Panc1 (cell line): Measurements from ENCODE around the gene NR1H2. TPM values are rescaled to one million over a fixed set of nuclear protein-coding genes. Genes with fewer than 3 reads are reported as not detected.
A peak's percentile ranks its signal among the peaks of the same experiment; 100 is the strongest.

Experiments used
- ATAC-seq: fragments of 200-7000 bp; cut with Tn5 transposase; 2 replicates; pipeline ENCODE4 v1.9.1; 2020; ENCODE audit warnings: mild to moderate bottlenecking, moderate library complexity
- BruUV-seq: library from RNA; stranded (reverse); fragments of 400-500 nt; replicated peaks from 2 replicates; lab custom pipeline; 2021; lab: Mats Ljungman, UMichigan
- CTCF ChIA-PET: fragments of 300-600 bp; sonication (Branson Sonifier 250); formaldehyde crosslinking; loops from one replicate; lab custom pipeline; 2022; ENCODE audit warnings: antibody characterized with exemption; lab: Charles Lee
- POLR2A ChIA-PET: fragments of 300-600 bp; sonication (Branson Sonifier 250); formaldehyde crosslinking; loops from one replicate; lab custom pipeline; 2022; ENCODE audit warnings: antibody characterized with exemption; lab: Charles Lee
- DNase-seq: peaks from one replicate; pipeline ENCODE4 v3.0.0-alpha.2; 2010; ENCODE audit warnings: low read depth, low spot score
- H3K27ac ChIP-seq: 2 replicates; pipeline ENCODE4 v1.5.1; 2011; ENCODE audit warnings: mild to moderate bottlenecking, low read length, inconsistent platforms
- H3K27me3 ChIP-seq: fragments of 200-500 bp; sonication (Bioruptor generic); 2 replicates; pipeline ENCODE4 v1.6.0; 2014; ENCODE audit warnings: low read length, inconsistent platforms; ENCODE audit not compliant: control insufficient read depth, insufficient read depth
- H3K36me3 ChIP-seq: fragments of 200-500 bp; sonication (Bioruptor generic); 2 replicates; pipeline ENCODE4 v1.5.1; 2014; ENCODE audit warnings: inconsistent platforms, mild to moderate bottlenecking, low read length, moderate library complexity; ENCODE audit not compliant: control insufficient read depth, insufficient read depth
- H3K4me1 ChIP-seq: 2 replicates; pipeline ENCODE4 v1.5.1; 2011; ENCODE audit warnings: inconsistent platforms, mild to moderate bottlenecking, low read length, moderate library complexity; ENCODE audit not compliant: control insufficient read depth, insufficient read depth
- H3K4me3 ChIP-seq, 2 experiments: 2 replicates each; pipeline ENCODE4 v1.5.1; 2011 to 2012; ENCODE audit warnings: low read depth in 2 of 2, low read length in 2 of 2, mild to moderate bottlenecking in 2 of 2, inconsistent platforms in 1 of 2, moderate library complexity in 1 of 2
- H3K9me3 ChIP-seq: fragments of 200-500 bp; sonication (Bioruptor generic); 2 replicates; pipeline ENCODE4 v1.5.1; 2014; ENCODE audit warnings: low read depth, mild to moderate bottlenecking, inconsistent platforms, low read length, moderate library complexity; ENCODE audit not compliant: control insufficient read depth, insufficient read depth
- CTCF ChIP-seq: fragments of 450-650 bp; IDR thresholded peaks from 2 replicates; pipeline ENCODE4 v1.5.1; 2017; ENCODE audit warnings: mild to moderate bottlenecking
- POLR2AphosphoS5 ChIP-seq: IDR thresholded peaks from 2 replicates; pipeline ENCODE4 v1.6.1; 2012; ENCODE audit warnings: mild to moderate bottlenecking, low read depth, low read length, moderate library complexity
- REST ChIP-seq, 2 experiments: IDR thresholded peaks; 2 replicates each; pipeline ENCODE4 v1.6.1; 2011 to 2012; ENCODE audit warnings: low read depth in 2 of 2, control low read depth in 1 of 2, low read length in 1 of 2, mild to moderate bottlenecking in 1 of 2, moderate library complexity in 1 of 2; ENCODE audit not compliant: insufficient read depth in 1 of 2
- SIN3A ChIP-seq: IDR thresholded peaks from 2 replicates; pipeline ENCODE4 v1.6.1; 2012; ENCODE audit warnings: low read depth, mild to moderate bottlenecking, low read length, moderate library complexity, borderline replicate concordance; ENCODE audit not compliant: insufficient read depth
- TCF7L2 ChIP-seq: IDR thresholded peaks from 2 replicates; pipeline ENCODE4 v1.6.1; 2011; ENCODE audit warnings: mild to moderate bottlenecking, low read depth, low read length, inconsistent platforms
- in situ Hi-C: cut with HindIII; loops from 2 replicates; pipeline ENCODE4 v1.10.0; 2016; ENCODE audit warnings: low sequenced_read_pairs, low pct_unique_long_range_greater_than_20kb
- intact Hi-C: fragments of 100-400 bp; cut with micrococcal nuclease; formaldehyde crosslinking; loops from one replicate; pipeline ENCODE4 v1.10.0; 2022; ENCODE audit not compliant: unreplicated experiment
- total RNA-seq: library from RNA; stranded (reverse); gene quantifications from one replicate; pipeline ENCODE4 v1.2.1, GENCODE V29; 2021; ENCODE audit not compliant: unreplicated experiment

Gene NR1H2
- total RNA-seq, 1 experiment from 2014 or later: 55.8 TPM

- Histone ChIP-seq H3K9me3 (no peaks in the 10 kb centered on the region), H3K4me3 (no peak overlapping the region), H3K4me1 (no peaks in the 10 kb centered on the region), H3K27ac (no peak overlapping the region), H3K27me3 (no peaks in the 10 kb centered on the region), H3K36me3 (no peaks in the 10 kb centered on the region)
- TF ChIP-seq TCF7L2: 0 out of 2 replicates have a peak, but pooled peaks have one; percentile 29
- TF ChIP-seq SIN3A: no peak
- no peak; the same call in 1 of the 2 replicates for ATAC-seq
- intact Hi-C loops: no loop called here
- in situ Hi-C loops: no loop called here
- no TSS peak for BruUV-seq
- ChIA-PET CTCF (no interaction called here), POLR2A (no interaction called here)
- no peak for DNase-seq
Measured at GRCh38 chr19:50358483-50359327, 17.6 kb upstream of the NR1H2 start.

GRCh38 chr19:50359328-50359818 is 16.9 kb upstream of the NR1H2 start:
- Histone ChIP-seq H3K4me3 (no peak overlapping the region), H3K27me3 (no peaks in the 10 kb centered on the region), H3K4me1 (no peaks in the 10 kb centered on the region), H3K9me3 (no peaks in the 10 kb centered on the region), H3K36me3 (no peaks in the 10 kb centered on the region), H3K27ac (no peak overlapping the region)
- TF ChIP-seq TCF7L2 (no peak), POLR2AphosphoS5 (no peak), CTCF (no peak), SIN3A (no peak), REST (IDR thresholded peaks at IDR 0.05; ENCODE audit: insufficient read depth in 1 of 2, low read depth in 2 of 2, low read length in 1 of 2) (no peak)
- POLR2A ChIA-PET: no interaction called here
- intact Hi-C loops (no loop called here), in situ Hi-C loops (no loop called here)
- DNase-seq (no peak), ATAC-seq (no peak)
- no TSS peak for BruUV-seq
- CTCF ChIA-PET: no interaction called here
